Spleen (tissue), 11 donors: ENCODE measurements around the gene NEK10. TPM values are rescaled to one million over a fixed set of nuclear protein-coding genes. Genes with fewer than 3 reads are reported as not detected.
"Not testable (repeated sequence)": the region's sequence is repeated elsewhere in the genome, so short reads cannot be mapped to it uniquely, and the experiment has no call there.

Experiments
- DNase-seq: peaks from one replicate; pipeline ENCODE4 v3.0.0-alpha.2; 2020
- H3K27ac ChIP-seq, 8 donors: fragments of 200-600 bp; sonication (generic) in 7 of 8; 1 replicate in 4 of 8; 2 replicates in 4 of 8; pipeline versions ENCODE4 v1.5.0 to v1.8.0; 2016 to 2021; ENCODE audit warnings: inconsistent platforms in 4 of 8, mild to moderate bottlenecking in 4 of 8, moderate library complexity in 1 of 8
- H3K27me3 ChIP-seq, 7 donors: fragments of 200-600 bp; sonication (generic) in 6 of 7; replicated peaks in 1 of 7; 1 replicate in 4 of 7; 2 replicates in 3 of 7; pipeline versions ENCODE4 v1.5.0 to v1.8.0; 2016 to 2021; ENCODE audit warnings: inconsistent platforms in 3 of 7, mild to moderate bottlenecking in 1 of 7
- H3K36me3 ChIP-seq, 6 donors: fragments of 200-600 bp; sonication (generic) in 5 of 6; 1 replicate in 4 of 6; 2 replicates in 2 of 6; pipeline versions ENCODE4 v1.5.0 to v1.8.0; 2016 to 2021; ENCODE audit warnings: inconsistent platforms in 2 of 6
- H3K4me1 ChIP-seq, 6 donors: fragments of 200-600 bp; sonication (generic) in 5 of 6; 1 replicate in 3 of 6; 2 replicates in 3 of 6; pipeline versions ENCODE4 v1.5.0 to v1.8.0; 2016 to 2021; ENCODE audit warnings: inconsistent platforms in 3 of 6
- H3K4me3 ChIP-seq, 8 donors: fragments of 200-600 bp; sonication (generic) in 7 of 8; 1 replicate in 4 of 8; 2 replicates in 4 of 8; pipeline versions ENCODE4 v1.5.0 to v1.8.0; 2016 to 2021; ENCODE audit warnings: inconsistent platforms in 4 of 8, mild to moderate bottlenecking in 4 of 8, moderate library complexity in 2 of 8
- H3K9me3 ChIP-seq, 8 donors: fragments of 200-600 bp; sonication (generic) in 7 of 8; 1 replicate in 4 of 8; 2 replicates in 4 of 8; pipeline versions ENCODE4 v1.5.0 to v1.8.0; 2016 to 2021; ENCODE audit warnings: inconsistent platforms in 4 of 8
- CTCF ChIP-seq, 11 experiments: fragments of 200-600 bp in 7 of 11; fragments of 450-650 bp in 4 of 11; sonication (generic) in 4 of 11; IDR thresholded peaks in 8 of 11; conservative IDR thresholded peaks in 3 of 11; 1 replicate in 7 of 11; 2 replicates in 4 of 11; pipeline versions ENCODE4 v1.4.0 to v1.8.0; 2016 to 2021; ENCODE audit warnings: antibody characterized with exemption in 11 of 11, inconsistent platforms in 4 of 11, mild to moderate bottlenecking in 1 of 11
- POLR2A ChIP-seq, 3 donors: fragments of 450-650 bp; IDR thresholded peaks; one replicate each; pipeline ENCODE4 v1.5.1; 2017; ENCODE audit warnings: antibody characterized with exemption in 3 of 3, mild to moderate bottlenecking in 1 of 3
- POLR2AphosphoS5 ChIP-seq, 3 donors: sonication (generic); formaldehyde crosslinking; IDR thresholded peaks; one replicate each; pipeline ENCODE4 v1.5.1; 2017; ENCODE audit warnings: antibody characterized with exemption in 3 of 3
- WGBS, 5 donors: extraction: QIAGEN DNeasy Blood & Tissue Kit in 3 of 5; methylation state at CpG; one replicate each; pipeline versions ENCODE4 v1.1.5 to v1.1.7; 2013 to 2018; 5-methylcytosine and 5-hydroxymethylcytosine counted together
- intact Hi-C: fragments of 100-400 bp; cut with DNase I; formaldehyde crosslinking; loops from one replicate; pipeline ENCODE4 v1.15.0; 2023; ENCODE audit warnings: low total_unique reads
- polyA plus RNA-seq, 3 donors: library from polyadenylated mRNA; stranded (reverse); fragments of 200-250 nt; gene quantifications; one replicate each; pipeline ENCODE4 v1.2.1, GENCODE V29; 2013
- total RNA-seq, 7 donors: library from RNA; depleted of rRNA in 3 of 7; stranded (reverse); fragments of >200 nt in 3 of 7; fragmentation: NEBNext Ultra II Directional in 4 of 7; extraction: Animal tissue kit (Norgen Biotek cat#: 25700) in 4 of 7; gene quantifications; one replicate each; pipeline versions ENCODE4 v1.1.0 to v1.2.1, GENCODE V29; 2016 to 2021
- donor health status: healthy with polysubstance abuse.
- donor health status: DM: no; HTN: no; CAD: no; lungs with moderate emphysema.
- donor health status: DM: no; HTN: no; CAD: no.
- donor health status: Bipolar disorder and iron deficiency.
- donor health status: healthy.
- donor health status: DM: no; HTN: no; CAD: no.
- donor health status: DM: yes; HTN: yes; CAD: no.

NEK10 gene
- total and polyA plus RNA-seq, 10 donors: 0.29 to 4.1 (median 1.7) TPM

DNA sequence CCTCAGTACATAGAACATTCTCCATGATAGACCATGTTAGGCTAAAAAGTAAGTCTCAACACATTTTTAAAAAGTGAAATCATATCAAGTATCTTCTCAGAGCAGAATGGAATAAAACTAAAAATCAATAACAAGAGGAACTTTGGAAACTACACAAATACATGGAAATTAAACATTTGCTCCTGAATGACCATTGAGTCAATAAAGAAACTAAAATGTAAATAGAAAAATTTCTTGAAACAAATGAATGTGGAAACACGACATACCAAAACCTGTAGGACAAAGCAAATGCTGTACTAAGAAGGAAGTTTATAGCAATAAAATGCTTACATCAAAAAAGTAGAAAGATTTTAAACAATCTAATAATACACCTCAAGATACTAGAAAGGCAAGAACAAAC, 33.6 kb downstream of the NEK10 start:
- no peak for TF ChIP-seq POLR2A (IDR thresholded peaks at IDR 0.05)
- TF ChIP-seq CTCF (IDR thresholded peaks at IDR 0.05 in 8 of 11, conservative IDR thresholded peaks at IDR 0.05 in 3 of 11): no peak
- no peak for TF ChIP-seq POLR2AphosphoS5 (IDR thresholded peaks at IDR 0.05)
- no peaks in the 10 kb centered on the region for H3K36me3 ChIP-seq
- H3K9me3 ChIP-seq: peaks cover 0 to 8% (median 0%) of the 10 kb centered on the region in 8 donors
- no peak overlapping the region for H3K4me3 ChIP-seq
- WGBS, 5 donors: 89 to 94% (median 90%) methylated on average over 1 of the region's 1 CpG
- no peak overlapping the region for H3K27ac ChIP-seq
- no peaks in the 10 kb centered on the region for H3K27me3 ChIP-seq
- DNase-seq: no peak
- H3K4me1 ChIP-seq: no peaks in the 10 kb centered on the region
- intact Hi-C loops: no loop called here

DNA sequence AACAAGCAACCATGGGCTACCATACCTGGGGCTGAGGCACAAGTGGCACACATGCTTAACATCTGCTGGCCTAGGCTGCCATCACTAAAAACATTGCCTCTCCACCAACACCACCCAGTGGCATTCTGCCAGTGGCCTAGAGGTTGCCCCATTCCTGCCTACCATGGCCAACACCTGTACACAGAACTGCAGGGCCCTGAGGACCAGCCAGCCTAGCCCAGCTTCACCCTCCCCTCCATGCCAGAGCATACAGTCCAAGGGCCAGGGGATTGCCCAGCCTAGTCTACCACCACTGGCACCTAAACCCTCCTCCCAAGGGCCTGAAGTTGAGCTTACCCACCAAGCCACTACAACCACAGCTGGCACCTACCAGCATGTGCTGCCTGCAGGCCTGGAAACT, 35.3 kb downstream of the NEK10 start:
- H3K27ac ChIP-seq: no peak overlapping the region
- TF ChIP-seq POLR2A (IDR thresholded peaks at IDR 0.05) (no peak), CTCF (IDR thresholded peaks at IDR 0.05 in 8 of 11, conservative IDR thresholded peaks at IDR 0.05 in 3 of 11) (no peak), POLR2AphosphoS5 (IDR thresholded peaks at IDR 0.05) (no peak)
- intact Hi-C loops: no loop called here
- peaks cover 0 to 12% (median 6%) of the 10 kb centered on the region in 8 donors for H3K9me3 ChIP-seq
- H3K4me1 ChIP-seq: no peaks in the 10 kb centered on the region
- H3K36me3 ChIP-seq: no peaks in the 10 kb centered on the region
- H3K27me3 ChIP-seq: no peaks in the 10 kb centered on the region
- DNase-seq: no peak
- no peak overlapping the region for H3K4me3 ChIP-seq

GRCh38 chr3:27328982-27329762, 40.0 kb downstream of the NEK10 start:
- intact Hi-C loops, H3K27ac ChIP-seq, H3K36me3 ChIP-seq, H3K27me3 ChIP-seq, DNase-seq, H3K4me3 ChIP-seq, H3K4me1 ChIP-seq: not testable (repeated sequence)
- H3K9me3 ChIP-seq: peaks cover 0 to 13% (median 8%) of the 10 kb centered on the region in 8 donors
- WGBS, 5 donors: 91 to 98% (median 95%) methylated on average over 4 of the region's 4 CpGs

DNA sequence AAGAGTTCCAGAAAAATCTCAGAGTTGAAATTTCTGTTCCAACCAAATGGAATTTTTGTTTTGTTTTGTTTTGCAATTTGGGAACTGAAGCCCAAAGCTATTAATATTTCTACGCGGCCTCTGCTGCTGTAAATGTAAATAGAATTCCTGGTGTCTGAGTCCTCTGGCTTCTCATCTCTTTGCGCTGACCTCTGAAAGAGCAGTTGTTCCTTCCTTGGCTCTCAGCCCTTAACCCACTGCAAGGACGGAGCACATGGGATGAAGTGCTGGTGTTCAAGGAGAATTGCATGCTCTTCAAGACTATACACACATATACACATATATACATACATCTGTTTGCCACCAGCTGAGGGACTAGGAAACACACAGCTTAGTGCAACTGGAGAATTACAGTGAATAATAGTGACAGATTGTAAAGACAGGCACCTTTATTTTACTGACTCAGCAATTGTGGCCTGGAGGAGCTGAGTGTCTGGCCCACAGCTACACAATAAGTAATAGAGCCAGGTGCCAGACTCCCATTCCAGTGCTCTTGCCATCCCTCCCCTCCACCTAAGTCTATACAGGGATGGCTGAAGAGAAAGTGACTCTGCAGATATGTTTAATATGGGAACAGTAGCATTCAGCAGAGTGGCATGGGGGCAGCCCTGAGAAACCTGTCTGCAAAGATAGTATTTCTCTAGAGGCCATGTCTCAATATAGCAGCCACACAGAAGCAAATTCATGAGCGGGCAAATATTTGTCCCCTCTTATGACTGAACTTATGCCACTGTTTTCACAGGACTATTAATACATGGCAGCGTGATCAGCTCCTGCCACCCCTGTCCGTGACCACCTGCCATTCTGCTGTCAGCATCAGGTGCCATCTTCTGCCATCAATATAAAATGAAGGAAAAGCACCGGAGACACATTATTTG, 42.3 kb downstream of the NEK10 start:
- Histone ChIP-seq H3K4me3 (no peak overlapping the region), H3K27ac (no peak overlapping the region), H3K27me3 (no peaks in the 10 kb centered on the region), H3K4me1 (no peaks in the 10 kb centered on the region), H3K9me3 (peaks cover 0 to 13% (median 8%) of the 10 kb centered on the region in 8 donors), H3K36me3 (no peaks in the 10 kb centered on the region)
- DNase-seq: no peak
- no peak for TF ChIP-seq POLR2A (IDR thresholded peaks at IDR 0.05)
- no peak for TF ChIP-seq CTCF (IDR thresholded peaks at IDR 0.05 in 8 of 11, conservative IDR thresholded peaks at IDR 0.05 in 3 of 11)
- no peak for TF ChIP-seq POLR2AphosphoS5 (IDR thresholded peaks at IDR 0.05)
- WGBS, 5 donors: 81 to 89% (median 85%) methylated on average over 8 of the region's 8 CpGs
- intact Hi-C loops: no loop called here
